ENCODE measurements around the gene FANCL.

Gene FANCL

GRCh38 chr2:58133395-58133794, 107.7 kb downstream of the FANCL start:
- CTCF ChIA-PET = no interaction called here
- POLR2A ChIA-PET = no interaction called here

DNA sequence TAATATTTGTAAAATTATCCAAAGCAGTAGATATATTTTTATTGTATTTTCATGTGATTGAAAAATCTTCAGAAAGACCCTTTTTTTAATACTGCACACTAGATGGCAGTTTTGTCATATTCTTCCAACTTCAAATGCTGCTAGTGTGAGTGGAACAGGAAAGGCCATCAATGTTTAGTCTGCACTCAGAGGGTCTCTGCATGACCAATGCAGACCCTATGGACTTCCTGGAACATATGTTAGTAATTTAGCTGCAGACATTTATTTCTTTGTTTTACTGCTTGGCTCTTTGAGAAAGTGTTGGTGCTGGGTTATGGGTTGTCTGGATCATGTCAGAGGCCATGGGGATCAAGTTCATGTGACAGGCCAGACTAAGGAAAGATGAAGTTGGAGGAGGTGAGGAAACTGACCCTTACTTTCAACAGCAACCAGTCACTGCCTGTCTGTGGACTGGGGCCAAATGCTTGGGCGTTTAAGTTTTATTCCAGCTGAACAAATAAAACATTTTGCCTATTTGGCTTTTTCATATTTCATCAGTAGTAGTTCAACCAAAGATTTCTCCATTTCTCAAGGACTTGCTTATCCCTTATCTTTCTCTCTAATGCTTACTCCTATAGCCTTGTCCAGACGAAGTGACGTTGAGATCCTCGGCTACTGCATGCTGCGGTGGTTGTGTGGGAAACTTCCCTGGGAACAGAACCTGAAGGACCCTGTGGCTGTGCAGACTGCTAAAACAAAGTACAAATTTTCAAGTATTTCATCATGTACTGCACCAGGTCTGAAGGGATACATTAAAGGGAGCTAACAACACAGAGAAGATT, 109.7 kb downstream of the FANCL start:
- DNase-seq (ENCODE audit: extremely low spot score) = no peak
- TF ChIP-seq LEF1 (IDR thresholded peaks at IDR 0.05; ENCODE audit: borderline replicate concordance) = no peak
- no peak for TF ChIP-seq ELF4 (IDR thresholded peaks at IDR 0.05)
- TF ChIP-seq L3MBTL2 (conservative IDR thresholded peaks at IDR 0.05) = no peak
- TF ChIP-seq HDGF (IDR thresholded peaks at IDR 0.05; ENCODE audit: borderline replicate concordance) = no peak
- no peak for TF ChIP-seq PKNOX1 (IDR thresholded peaks at IDR 0.05)
- TF ChIP-seq ZNF384 (IDR thresholded peaks at IDR 0.05) = no peak
- TF ChIP-seq ARNT (IDR thresholded peaks at IDR 0.05) = no peak
- TF ChIP-seq TARDBP (IDR thresholded peaks at IDR 0.05) = no peak
- TF ChIP-seq BHLHE40 (IDR thresholded peaks at IDR 0.05; ENCODE audit: borderline replicate concordance) = no peak
- TF ChIP-seq FOXK2 (IDR thresholded peaks at IDR 0.05) = no peak
- TF ChIP-seq FOXA1 (IDR thresholded peaks at IDR 0.05) = no peak
- no peak for TF ChIP-seq SUZ12 (IDR thresholded peaks at IDR 0.05)
- no peak for TF ChIP-seq SP1 (IDR thresholded peaks at IDR 0.05)
- TF ChIP-seq CTBP1 (IDR thresholded peaks at IDR 0.05; ENCODE audit: borderline replicate concordance) = no peak
- TF ChIP-seq FOXM1 (IDR thresholded peaks at IDR 0.05; ENCODE audit: borderline replicate concordance) = no peak
- no peak for TF ChIP-seq NFRKB (IDR thresholded peaks at IDR 0.05)
- POLR2A ChIA-PET = no interaction called here
- CTCF ChIA-PET = no interaction called here

More at GRCh38 chr2:58133395-58133794, 107.7 kb downstream of the FANCL start:
- no peak for DNase-seq (ENCODE audit: extremely low spot score)
- TF ChIP-seq ZNF384 (IDR thresholded peaks at IDR 0.05) = no peak
- no peak for TF ChIP-seq NFRKB (IDR thresholded peaks at IDR 0.05)
- no peak for TF ChIP-seq ELF4 (IDR thresholded peaks at IDR 0.05)
- TF ChIP-seq L3MBTL2 (conservative IDR thresholded peaks at IDR 0.05) = no peak
- TF ChIP-seq SUZ12 (IDR thresholded peaks at IDR 0.05) = no peak
- TF ChIP-seq FOXM1 (IDR thresholded peaks at IDR 0.05; ENCODE audit: borderline replicate concordance) = no peak
- TF ChIP-seq HDGF (IDR thresholded peaks at IDR 0.05; ENCODE audit: borderline replicate concordance) = no peak
- TF ChIP-seq CTBP1 (IDR thresholded peaks at IDR 0.05; ENCODE audit: borderline replicate concordance) = no peak
- TF ChIP-seq LEF1 (IDR thresholded peaks at IDR 0.05; ENCODE audit: borderline replicate concordance) = no peak
- TF ChIP-seq PKNOX1 (IDR thresholded peaks at IDR 0.05) = no peak

- POLR2A ChIA-PET = no interaction called here
- CTCF ChIA-PET = no interaction called here
- no peak for TF ChIP-seq ELF4 (IDR thresholded peaks at IDR 0.05)
- no peak for TF ChIP-seq CTBP1 (IDR thresholded peaks at IDR 0.05; ENCODE audit: borderline replicate concordance)
- no peak for TF ChIP-seq L3MBTL2 (conservative IDR thresholded peaks at IDR 0.05)
- TF ChIP-seq TARDBP (IDR thresholded peaks at IDR 0.05) = no peak
- TF ChIP-seq FOXM1 (IDR thresholded peaks at IDR 0.05; ENCODE audit: borderline replicate concordance) = no peak
- TF ChIP-seq LEF1 (IDR thresholded peaks at IDR 0.05; ENCODE audit: borderline replicate concordance) = no peak
- no peak for TF ChIP-seq BHLHE40 (IDR thresholded peaks at IDR 0.05; ENCODE audit: borderline replicate concordance)
- TF ChIP-seq ZNF384 (IDR thresholded peaks at IDR 0.05) = no peak
- TF ChIP-seq NFRKB (IDR thresholded peaks at IDR 0.05) = no peak
- TF ChIP-seq ARNT (IDR thresholded peaks at IDR 0.05) = no peak
- TF ChIP-seq SUZ12 (IDR thresholded peaks at IDR 0.05) = no peak
- no peak for TF ChIP-seq SP1 (IDR thresholded peaks at IDR 0.05)
Measured at GRCh38 chr2:58130238-58130637, 110.9 kb downstream of the FANCL start.

GRCh38 chr2:58127111-58127510, 114.0 kb downstream of the FANCL start:
- ChIA-PET CTCF (no interaction called here), POLR2A (no interaction called here)
- DNase-seq (ENCODE audit: extremely low spot score) = no peak
- no peak for TF ChIP-seq ARNT (IDR thresholded peaks at IDR 0.05)
- no peak for TF ChIP-seq ZNF384 (IDR thresholded peaks at IDR 0.05)
- TF ChIP-seq NFRKB (IDR thresholded peaks at IDR 0.05) = no peak
- no peak for TF ChIP-seq TARDBP (IDR thresholded peaks at IDR 0.05)
- TF ChIP-seq FOXA1 (IDR thresholded peaks at IDR 0.05) = no peak
- TF ChIP-seq PKNOX1 (IDR thresholded peaks at IDR 0.05) = no peak
- no peak for TF ChIP-seq SP1 (IDR thresholded peaks at IDR 0.05)
- TF ChIP-seq BHLHE40 (IDR thresholded peaks at IDR 0.05; ENCODE audit: borderline replicate concordance) = no peak
- no peak for TF ChIP-seq HDGF (IDR thresholded peaks at IDR 0.05; ENCODE audit: borderline replicate concordance)
- no peak for TF ChIP-seq SUZ12 (IDR thresholded peaks at IDR 0.05)
- TF ChIP-seq LEF1 (IDR thresholded peaks at IDR 0.05; ENCODE audit: borderline replicate concordance) = no peak
- no peak for TF ChIP-seq CTBP1 (IDR thresholded peaks at IDR 0.05; ENCODE audit: borderline replicate concordance)
- no peak for TF ChIP-seq FOXK2 (IDR thresholded peaks at IDR 0.05)

More at GRCh38 chr2:58130238-58130637, 110.9 kb downstream of the FANCL start:
- no peak for DNase-seq (ENCODE audit: extremely low spot score)

DNA sequence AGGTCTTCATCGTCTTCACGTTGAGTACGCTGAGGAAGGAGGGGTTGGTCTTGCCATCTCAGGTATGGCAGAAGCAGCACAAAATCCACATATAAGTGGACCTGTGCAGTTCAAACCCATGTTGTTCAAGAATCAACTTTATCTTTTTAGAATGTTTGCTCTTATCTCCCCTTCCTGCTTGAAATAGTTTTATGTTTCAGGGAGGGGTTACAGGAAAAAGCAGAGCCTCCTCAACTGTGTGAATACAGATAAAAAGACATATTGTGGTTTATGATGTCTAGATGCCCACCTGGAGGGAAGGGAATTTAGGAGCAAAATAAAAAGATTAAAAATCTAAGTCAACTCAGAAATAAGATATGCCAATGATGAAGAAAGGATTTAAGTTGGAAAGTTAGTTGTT, 118.6 kb downstream of the FANCL start:
- no peak for TF ChIP-seq FOXA1 (IDR thresholded peaks at IDR 0.05)
- no peak for TF ChIP-seq HDGF (IDR thresholded peaks at IDR 0.05; ENCODE audit: borderline replicate concordance)

DNA sequence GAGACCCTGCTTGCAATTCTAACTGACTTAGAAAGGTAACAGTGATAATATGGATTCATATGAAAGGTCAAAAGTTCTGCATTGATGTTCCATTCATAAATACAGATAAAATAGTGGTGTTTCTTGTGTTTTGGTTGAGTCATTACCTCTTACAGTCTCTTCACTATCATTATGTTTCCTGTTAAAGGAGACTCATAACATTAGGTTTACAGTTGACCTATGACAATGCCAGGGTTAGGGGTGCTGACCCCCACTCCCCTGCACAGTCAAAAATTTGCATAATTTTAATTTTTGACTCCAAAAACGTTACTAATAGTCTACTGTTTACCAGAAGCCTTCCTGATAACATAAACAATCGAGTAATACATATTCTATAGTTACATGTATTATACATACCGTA, 119.1 kb downstream of the FANCL start:
- ChIA-PET CTCF (no interaction called here), POLR2A (no interaction called here)
- TF ChIP-seq FOXA1 (IDR thresholded peaks at IDR 0.05) = no peak
- TF ChIP-seq SP1 (IDR thresholded peaks at IDR 0.05) = no peak
- no peak for TF ChIP-seq ELF4 (IDR thresholded peaks at IDR 0.05)
- TF ChIP-seq LEF1 (IDR thresholded peaks at IDR 0.05; ENCODE audit: borderline replicate concordance) = no peak
- no peak for TF ChIP-seq CTBP1 (IDR thresholded peaks at IDR 0.05; ENCODE audit: borderline replicate concordance)
- TF ChIP-seq FOXM1 (IDR thresholded peaks at IDR 0.05; ENCODE audit: borderline replicate concordance) = no peak
- TF ChIP-seq FOXK2 (IDR thresholded peaks at IDR 0.05) = no peak
- TF ChIP-seq BHLHE40 (IDR thresholded peaks at IDR 0.05; ENCODE audit: borderline replicate concordance) = no peak
- no peak for TF ChIP-seq L3MBTL2 (conservative IDR thresholded peaks at IDR 0.05)
- no peak for TF ChIP-seq ARNT (IDR thresholded peaks at IDR 0.05)
- no peak for TF ChIP-seq TARDBP (IDR thresholded peaks at IDR 0.05)
- DNase-seq (ENCODE audit: extremely low spot score) = no peak

More for the DNA sequence above, 118.6 kb downstream of the FANCL start:
- ChIA-PET POLR2A (no interaction called here), CTCF (no interaction called here)
- DNase-seq (ENCODE audit: extremely low spot score) = no peak
